Measurements from ENCODE around the gene DNM3. TPM values are rescaled to one million over a fixed set of nuclear protein-coding genes. Genes with fewer than 3 reads are reported as not detected.

Gene DNM3
- total and polyA plus RNA-seq, 2 donors (not counting 1 experiment from before 2014, with no cell fraction given), result 1.0 to 1.3 TPM

DNA sequence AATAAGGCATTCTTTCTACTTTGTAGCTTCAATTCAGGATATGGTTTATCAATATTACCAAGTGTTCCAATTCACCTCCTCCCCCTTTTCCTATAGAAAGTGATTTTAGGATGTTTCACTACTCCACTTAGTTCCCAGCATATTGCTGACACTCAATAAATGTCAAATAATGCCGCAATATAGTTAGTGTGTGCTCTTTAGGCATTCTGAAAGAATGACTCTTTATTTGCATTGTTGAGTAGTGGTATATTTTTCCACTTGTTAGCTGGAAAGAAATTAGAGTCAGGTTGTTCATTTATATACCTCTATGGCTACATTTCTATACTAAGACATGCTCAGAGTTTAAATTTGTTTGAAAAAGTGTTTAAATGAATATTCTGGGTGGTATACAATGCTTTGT, 424.6 kb downstream of the DNM3 start:
- peaks cover 3% of the 10 kb centered on the region for H3K9me3 Mint-ChIP-seq (ENCODE audit: insufficient read depth)
- no peak for DNase-seq

More for the DNA sequence above, 424.6 kb downstream of the DNM3 start:
- Histone ChIP-seq H3K36me3 (replicated peaks in 1 of 2; ENCODE audit: control extremely low read depth in 1 of 2, control insufficient read depth in 1 of 2, extremely low read depth in 1 of 2, insufficient read depth in 2 of 2, low read length in 1 of 2) (no peaks in the 10 kb centered on the region), H3K4me3 (ENCODE audit: control extremely low read depth in 1 of 5, extremely low read depth in 1 of 5, insufficient read depth in 1 of 5, low read depth in 2 of 5, low read length in 4 of 5) (no peak overlapping the region), H3K79me2 (ENCODE audit: control insufficient read depth, insufficient read depth, low read length) (no peaks in the 10 kb centered on the region), H3K4me2 (replicated peaks; ENCODE audit: low read depth, low read length, poor library complexity, severe bottlenecking) (no peak overlapping the region), H3K9me3 (ENCODE audit: control extremely low read depth in 1 of 3, control insufficient read depth in 2 of 3, insufficient read depth in 1 of 3, low read length in 2 of 3) (peaks cover 4 to 9% (median 8%) of the 10 kb centered on the region in 3 donors), H3K9ac (ENCODE audit: low read length) (no peak overlapping the region), H2AFZ (ENCODE audit: insufficient read depth, low read depth, low read length, poor library complexity, severe bottlenecking) (no peak overlapping the region), H3K27me3 (replicated peaks in 1 of 4; ENCODE audit: control extremely low read depth in 1 of 4, control insufficient read depth in 3 of 4, insufficient read depth in 4 of 4, low read length in 3 of 4) (no peaks in the 10 kb centered on the region), H4K20me1 (ENCODE audit: control insufficient read depth, insufficient read depth, low read length, poor library complexity, severe bottlenecking) (no peaks in the 10 kb centered on the region), H3K27ac (ENCODE audit: low read length in 2 of 2) (no peak overlapping the region), H3K4me1 (ENCODE audit: control insufficient read depth in 2 of 2, insufficient read depth in 2 of 2, low read length in 2 of 2) (no peaks in the 10 kb centered on the region)
- POLR2A ChIA-PET, result no interaction called here
- no peak for ATAC-seq (ENCODE audit: low read depth)
- Mint-ChIP-seq H3K27ac (no peak overlapping the region), H3K27me3 (no peaks in the 10 kb centered on the region), H3K4me3 (no peak overlapping the region), H3K4me1 (peaks cover under 1% of the 10 kb centered on the region)
- CTCF ChIA-PET, result no interaction called here
- no CpG with 5 or more reads among the region's 1 CpG for WGBS (ENCODE audit: insufficient coverage)
- intact Hi-C loops (cut with micrococcal nuclease), result no loop called here
- TF ChIP-seq EZH2 (IDR thresholded peaks at IDR 0.05; ENCODE audit: borderline replicate concordance, insufficient read depth, low read depth, low read length, poor library complexity, severe bottlenecking) (no peak), CTCF (IDR thresholded peaks at IDR 0.05) (no peak)
